Osteoblast (primary cell): Measurements from ENCODE around the gene GTF3C4. TPM values are rescaled to one million over a fixed set of nuclear protein-coding genes. Genes with fewer than 3 reads are reported as not detected.
"Not testable (repeated sequence)": the region's sequence is repeated elsewhere in the genome, so short reads cannot be mapped to it uniquely, and the experiment has no call there.

Experiments used
- DNase-seq: peaks from one replicate; pipeline ENCODE4 v3.0.0; 2011; ENCODE audit warnings: low spot score, mixed read lengths; ENCODE audit not compliant: insufficient read length; ENCODE audit errors: missing footprints
- H2AFZ ChIP-seq: 2 replicates; pipeline ENCODE4 v1.6.0; 2011; ENCODE audit warnings: mild to moderate bottlenecking, low read length
- H3K27ac ChIP-seq: 2 replicates; pipeline ENCODE4 v1.5.1; 2011; ENCODE audit warnings: mild to moderate bottlenecking, low read depth, low read length, moderate library complexity
- H3K27me3 ChIP-seq: 2 replicates; pipeline ENCODE4 v1.6.0; 2012; ENCODE audit warnings: mild to moderate bottlenecking, control low read depth, inconsistent platforms, low read length, moderate library complexity; ENCODE audit not compliant: insufficient read depth
- H3K36me3 ChIP-seq: 2 replicates; pipeline ENCODE4 v1.5.1; 2011; ENCODE audit warnings: mild to moderate bottlenecking, low read length, control low read depth, moderate library complexity; ENCODE audit not compliant: insufficient read depth
- H3K4me1 ChIP-seq: 2 replicates; pipeline ENCODE4 v1.5.1; 2011; ENCODE audit warnings: mild to moderate bottlenecking, low read length, control low read depth, moderate library complexity; ENCODE audit not compliant: insufficient read depth
- H3K4me2 ChIP-seq: 2 replicates; pipeline ENCODE4 v1.6.0; 2011; ENCODE audit warnings: mild to moderate bottlenecking, low read length; ENCODE audit not compliant: insufficient read depth
- H3K4me3 ChIP-seq: fragments of 200-600 bp; sonication (generic); 3 replicates; pipeline ENCODE4 v1.5.1; 2012; ENCODE audit warnings: mild to moderate bottlenecking, low read length, inconsistent platforms; ENCODE audit not compliant: insufficient read depth
- H3K79me2 ChIP-seq: 2 replicates; pipeline ENCODE4 v1.6.0; 2012; ENCODE audit warnings: mild to moderate bottlenecking, low read length, control low read depth, inconsistent platforms; ENCODE audit not compliant: insufficient read depth
- H3K9me3 ChIP-seq: 2 replicates; pipeline ENCODE4 v1.5.1; 2011; ENCODE audit warnings: low read depth, low read length, control low read depth
- H4K20me1 ChIP-seq: 2 replicates; pipeline ENCODE4 v1.6.0; 2012; ENCODE audit warnings: mild to moderate bottlenecking, low read length, control low read depth; ENCODE audit not compliant: insufficient read depth
- total RNA-seq: library from RNA; depleted of rRNA; stranded (reverse); fragments of >200 nt; gene quantifications from 2 replicates; pipeline ENCODE4 v1.2.3, GENCODE V29; 2012
- TF ChIP-seq, protein P1 (sequence below): IDR thresholded peaks from 2 replicates; pipeline ENCODE4 v1.5.1; 2011; ENCODE audit warnings: mild to moderate bottlenecking, low read depth, low read length, moderate library complexity; ENCODE audit errors: extremely low read depth

GTF3C4 gene
- total RNA-seq, 1 donor = 21.7 TPM

DNA sequence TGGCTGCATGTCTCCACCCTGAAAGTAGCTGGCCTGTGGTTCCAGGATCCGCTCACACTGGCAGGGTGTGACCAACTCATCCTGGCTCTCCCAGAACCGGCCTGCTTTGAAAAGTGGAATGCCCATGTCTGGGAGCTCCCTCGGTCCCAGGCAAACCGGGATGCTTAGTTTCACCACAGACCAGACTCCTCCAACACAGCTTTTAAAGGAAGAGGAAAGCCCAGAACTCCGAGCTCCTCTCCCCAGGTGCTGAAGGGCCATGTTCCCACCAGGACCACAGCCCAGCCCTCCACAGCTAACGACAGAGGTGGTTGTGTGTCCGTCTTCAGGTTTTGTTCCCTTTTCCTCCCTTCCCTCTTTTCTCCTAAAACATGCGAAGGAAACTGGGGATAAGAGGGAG, 38.0 kb downstream of the GTF3C4 start:
- Histone ChIP-seq H3K9me3 (no peaks in the 10 kb centered on the region), H3K27me3 (peaks cover 8% of the 10 kb centered on the region), H3K27ac (no peak overlapping the region), H3K4me1 (no peaks in the 10 kb centered on the region), H3K4me2 (no peak overlapping the region), H3K4me3 (no peak overlapping the region), H3K79me2 (no peaks in the 10 kb centered on the region), H2AFZ (no peak overlapping the region), H3K36me3 (no peaks in the 10 kb centered on the region), H4K20me1 (no peaks in the 10 kb centered on the region)
- DNase-seq = no peak
- TF ChIP-seq, protein P1, sequence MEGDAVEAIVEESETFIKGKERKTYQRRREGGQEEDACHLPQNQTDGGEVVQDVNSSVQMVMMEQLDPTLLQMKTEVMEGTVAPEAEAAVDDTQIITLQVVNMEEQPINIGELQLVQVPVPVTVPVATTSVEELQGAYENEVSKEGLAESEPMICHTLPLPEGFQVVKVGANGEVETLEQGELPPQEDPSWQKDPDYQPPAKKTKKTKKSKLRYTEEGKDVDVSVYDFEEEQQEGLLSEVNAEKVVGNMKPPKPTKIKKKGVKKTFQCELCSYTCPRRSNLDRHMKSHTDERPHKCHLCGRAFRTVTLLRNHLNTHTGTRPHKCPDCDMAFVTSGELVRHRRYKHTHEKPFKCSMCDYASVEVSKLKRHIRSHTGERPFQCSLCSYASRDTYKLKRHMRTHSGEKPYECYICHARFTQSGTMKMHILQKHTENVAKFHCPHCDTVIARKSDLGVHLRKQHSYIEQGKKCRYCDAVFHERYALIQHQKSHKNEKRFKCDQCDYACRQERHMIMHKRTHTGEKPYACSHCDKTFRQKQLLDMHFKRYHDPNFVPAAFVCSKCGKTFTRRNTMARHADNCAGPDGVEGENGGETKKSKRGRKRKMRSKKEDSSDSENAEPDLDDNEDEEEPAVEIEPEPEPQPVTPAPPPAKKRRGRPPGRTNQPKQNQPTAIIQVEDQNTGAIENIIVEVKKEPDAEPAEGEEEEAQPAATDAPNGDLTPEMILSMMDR = no peak

DNA sequence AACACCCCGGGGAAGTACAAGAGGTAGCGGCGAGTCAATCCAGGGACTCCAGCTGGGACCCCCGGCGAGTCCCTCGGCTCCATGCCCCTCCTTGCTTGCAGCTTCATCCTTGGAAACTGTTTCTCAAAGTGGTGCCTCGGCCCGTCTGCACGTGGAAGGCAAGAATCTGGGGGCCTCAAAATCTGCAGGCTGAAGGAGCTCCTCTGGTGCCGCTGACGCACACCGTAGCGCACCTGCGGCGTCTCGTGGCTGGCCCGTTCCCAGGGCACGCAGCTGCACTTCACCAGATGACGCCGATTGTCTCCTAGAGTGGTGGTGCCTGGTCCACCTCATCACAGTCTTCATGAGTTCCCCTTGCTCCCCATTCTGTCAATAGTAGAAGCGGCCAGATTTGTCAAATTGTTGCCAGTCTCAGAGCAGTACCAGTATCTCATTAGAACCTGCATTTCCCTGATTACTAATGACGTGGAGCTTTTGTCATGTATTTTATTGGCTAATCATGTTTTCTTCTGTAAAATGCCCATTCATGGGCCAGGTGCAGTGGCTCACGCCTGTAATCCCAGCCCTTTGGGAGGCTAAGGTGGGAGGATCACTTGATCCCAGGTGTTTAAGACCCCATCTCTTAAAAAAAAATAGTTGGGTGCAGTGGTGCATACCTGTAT, 38.6 kb downstream of the GTF3C4 start:
- Histone ChIP-seq H3K27me3 (peaks cover 8% of the 10 kb centered on the region), H3K27ac (no peak overlapping the region), H2AFZ (no peak overlapping the region), H3K36me3 (no peaks in the 10 kb centered on the region), H3K4me3 (no peak overlapping the region), H3K4me2 (no peak overlapping the region), H3K79me2 (no peaks in the 10 kb centered on the region), H4K20me1 (no peaks in the 10 kb centered on the region), H3K4me1 (no peaks in the 10 kb centered on the region), H3K9me3 (no peaks in the 10 kb centered on the region)
- DNase-seq = no peak
- TF ChIP-seq, protein P1 = no peak

DNA sequence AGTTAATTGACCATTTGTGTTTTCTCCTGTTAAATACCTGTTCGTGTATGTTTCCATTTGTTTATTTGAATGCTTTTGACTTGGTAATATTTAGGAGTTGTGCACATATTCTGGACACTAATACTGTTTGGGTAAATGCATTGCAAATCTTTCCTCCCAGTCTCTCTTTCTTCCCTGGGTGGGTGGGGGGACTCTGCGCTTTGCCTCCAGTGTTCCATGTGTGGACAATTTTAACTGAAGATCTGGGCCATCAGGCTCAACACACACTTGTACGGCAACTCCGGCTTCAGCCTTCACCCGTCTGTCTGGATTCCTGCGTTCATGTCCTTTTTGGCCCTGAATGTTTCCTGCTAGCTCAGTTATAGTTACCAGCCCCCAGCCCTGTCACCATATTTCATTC, 40.1 kb downstream of the GTF3C4 start:
- H3K4me1 ChIP-seq = no peaks in the 10 kb centered on the region
- H3K79me2 ChIP-seq = no peaks in the 10 kb centered on the region
- TF ChIP-seq, protein P1 = no peak
- no peak overlapping the region for H3K4me2 ChIP-seq
- H2AFZ ChIP-seq = no peak overlapping the region
- H3K9me3 ChIP-seq = no peaks in the 10 kb centered on the region
- no peaks in the 10 kb centered on the region for H4K20me1 ChIP-seq
- no peak overlapping the region for H3K4me3 ChIP-seq
- no peak for DNase-seq
- no peaks in the 10 kb centered on the region for H3K36me3 ChIP-seq
- H3K27ac ChIP-seq = no peak overlapping the region
- H3K27me3 ChIP-seq = peaks cover 8% of the 10 kb centered on the region

DNA sequence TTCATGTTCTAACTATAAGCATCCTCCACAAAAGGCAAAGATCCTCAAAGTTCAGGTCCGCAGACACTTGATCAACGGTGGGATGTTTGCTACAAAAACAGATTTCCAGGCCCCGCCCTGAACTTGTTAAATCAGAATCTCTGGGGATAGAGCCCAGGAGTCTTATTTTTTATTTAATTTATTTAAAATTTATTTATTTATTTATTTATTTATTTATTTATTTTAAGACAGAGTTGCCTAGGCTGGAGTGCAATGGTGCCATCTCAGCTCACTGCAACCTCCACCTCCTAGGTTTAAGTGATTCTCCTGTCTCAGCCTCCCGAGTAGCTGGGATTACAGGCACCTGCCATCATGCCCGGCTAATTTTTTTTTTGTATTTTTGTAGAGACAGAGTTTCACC, 40.9 kb downstream of the GTF3C4 start:
- H3K4me3 ChIP-seq = not testable (repeated sequence)

More for the DNA sequence above, 40.9 kb downstream of the GTF3C4 start:
- H4K20me1 ChIP-seq, H3K27ac ChIP-seq, H3K4me2 ChIP-seq, H3K36me3 ChIP-seq, H3K27me3 ChIP-seq, H3K9me3 ChIP-seq, H3K4me1 ChIP-seq, H2AFZ ChIP-seq, H3K79me2 ChIP-seq, DNase-seq: not testable (repeated sequence)
